A673 (cell line): ENCODE results near the gene IMPACT. TPM values are rescaled to one million over a fixed set of nuclear protein-coding genes. Genes with fewer than 3 reads are reported as not detected.

ENCODE experiments used
- BruUV-seq: library from RNA; stranded (reverse); fragments of 400-500 nt; replicated peaks from 2 replicates; lab custom pipeline; 2021; lab: Mats Ljungman, UMichigan
- CTCF ChIA-PET: fragments of 300-600 bp; sonication (Branson Sonifier 250); formaldehyde crosslinking; loops from one replicate; lab custom pipeline; 2022; ENCODE audit warnings: antibody characterized with exemption; lab: Charles Lee
- POLR2A ChIA-PET: fragments of 300-600 bp; sonication (Branson Sonifier 250); formaldehyde crosslinking; loops from one replicate; lab custom pipeline; 2022; ENCODE audit warnings: antibody characterized with exemption; ENCODE audit not compliant: low non-redundant PET; lab: Charles Lee
- DNase-seq: peaks from one replicate; pipeline ENCODE4 v3.0.0-alpha.2; 2015; ENCODE audit warnings: low spot score
- H3K27ac ChIP-seq: fragments of 200-600 bp; sonication (generic); 2 replicates; pipeline ENCODE4 v1.5.1; 2016; ENCODE audit warnings: mixed run types, low read depth, mild to moderate bottlenecking, mixed read lengths, antibody characterized with exemption, low read length; ENCODE audit not compliant: poor library complexity, severe bottlenecking
- H3K27me3 ChIP-seq: fragments of 200-600 bp; sonication (generic); replicated peaks from 2 replicates; pipeline ENCODE4 v1.6.1; 2017; ENCODE audit warnings: mixed run types, low read depth, mild to moderate bottlenecking, mixed read lengths, antibody characterized with exemption, low read length; ENCODE audit not compliant: insufficient read depth, poor library complexity
- H3K36me3 ChIP-seq: fragments of 200-600 bp; sonication (generic); 2 replicates; pipeline ENCODE4 v1.6.1; 2016; ENCODE audit warnings: mixed run types, mild to moderate bottlenecking, mixed read lengths, antibody characterized with exemption, low read length; ENCODE audit not compliant: insufficient read depth, poor library complexity, severe bottlenecking
- H3K4me1 ChIP-seq: fragments of 200-600 bp; sonication (generic); 2 replicates; pipeline ENCODE4 v1.6.1; 2017; ENCODE audit warnings: mixed run types, mild to moderate bottlenecking, mixed read lengths, antibody characterized with exemption, low read length; ENCODE audit not compliant: insufficient read depth, poor library complexity, severe bottlenecking
- H3K4me3 ChIP-seq: fragments of 200-600 bp; sonication (generic); 2 replicates; pipeline ENCODE4 v1.5.1; 2016; ENCODE audit warnings: low read depth, mixed run types, mild to moderate bottlenecking, mixed read lengths, low read length; ENCODE audit not compliant: poor library complexity, severe bottlenecking
- H3K9me3 ChIP-seq: fragments of 200-600 bp; sonication (generic); 2 replicates; pipeline ENCODE4 v1.6.1; 2016; ENCODE audit warnings: mixed run types, low read depth, mild to moderate bottlenecking, mixed read lengths, antibody characterized with exemption, low read length; ENCODE audit not compliant: poor library complexity, severe bottlenecking
- CTCF ChIP-seq: fragments of 300-800, 200-600 bp; sonication (generic); conservative IDR thresholded peaks from 2 replicates; pipeline ENCODE4 v1.5.1; 2017; ENCODE audit warnings: low read depth, mild to moderate bottlenecking, antibody characterized with exemption, low read length, moderate library complexity, mixed read lengths
- EZH2 ChIP-seq: fragments of 200-600 bp; sonication (generic); IDR thresholded peaks from 2 replicates; pipeline ENCODE4 v1.6.1; 2017; ENCODE audit warnings: borderline replicate concordance, low read depth, mild to moderate bottlenecking, mixed read lengths, antibody characterized with exemption, low read length; ENCODE audit not compliant: poor library complexity, severe bottlenecking
- intact Hi-C: fragments of 100-400 bp; cut with micrococcal nuclease; formaldehyde crosslinking; loops from one replicate; pipeline ENCODE4 v1.10.0; 2022; ENCODE audit not compliant: unreplicated experiment
- total RNA-seq: library from RNA; stranded (reverse); gene quantifications from 2 replicates; pipeline ENCODE4 v1.2.3, GENCODE V29; 2021

The IMPACT gene
- total RNA-seq, 1 experiment from 2014 or later = 35.6 TPM

GRCh38 chr18:24456549-24456948 lies 30.1 kb downstream of the IMPACT start:
- Histone ChIP-seq H3K4me1 (no peaks in the 10 kb centered on the region), H3K9me3 (no peaks in the 10 kb centered on the region), H3K27ac (no peak overlapping the region), H3K27me3 (no peaks in the 10 kb centered on the region), H3K36me3 (peaks cover 3% of the 10 kb centered on the region), H3K4me3 (no peak overlapping the region)
- ChIA-PET CTCF (no interaction called here), POLR2A (no interaction called here)
- no peak for TF ChIP-seq EZH2
- no peak for TF ChIP-seq CTCF
- intact Hi-C loops = no loop called here
- no peak for DNase-seq
- no TSS peak for BruUV-seq

GRCh38 chr18:24459772-24460171 lies 33.3 kb downstream of the IMPACT start:
- BruUV-seq = no TSS peak
- Histone ChIP-seq H3K9me3 (no peaks in the 10 kb centered on the region), H3K4me1 (no peaks in the 10 kb centered on the region), H3K27me3 (no peaks in the 10 kb centered on the region), H3K27ac (no peak overlapping the region), H3K4me3 (no peak overlapping the region), H3K36me3 (no peaks in the 10 kb centered on the region)
- POLR2A ChIA-PET = interaction anchor here (0.6 kb wide), 1 partner anchor 26 kb away, joined by 5 read pairs; no protein-coding TSS in a partner anchor
- no peak for TF ChIP-seq EZH2
- TF ChIP-seq CTCF = no peak
- intact Hi-C loops = no loop called here
- CTCF ChIA-PET = no interaction called here
- no peak for DNase-seq

GRCh38 chr18:24460388-24460787 lies 33.9 kb downstream of the IMPACT start, which contains the start of gene HRH4:
Gene HRH4, plus strand, starts transcription at chr18:24460637. Its CDS starts 92 bp downstream, at chr18:24460729.
- BruUV-seq = no TSS peak
- POLR2A ChIA-PET = interaction anchor here (0.6 kb wide), 1 partner anchor 25 kb away, joined by 5 read pairs; no protein-coding TSS in a partner anchor
- TF ChIP-seq EZH2 = no peak
- TF ChIP-seq CTCF = no peak

More at GRCh38 chr18:24460388-24460787, 33.9 kb downstream of the IMPACT start, which contains the start of gene HRH4:
- Histone ChIP-seq H3K4me3 (no peak within 1 kb of the TSS), H3K9me3 (no peaks in the 10 kb centered on the region), H3K36me3 (no peaks in the 10 kb centered on the region), H3K27ac (no peak within 1 kb of the TSS), H3K27me3 (no peaks in the 10 kb centered on the region), H3K4me1 (no peaks in the 10 kb centered on the region)
- DNase-seq = no peak
- intact Hi-C loops = no loop called here
- CTCF ChIA-PET = no interaction called here
